CD4-positive, alpha-beta T cell treated with Interleukin-17A for 1 hour (primary cell): Measurements from ENCODE around the gene UPF3B.
A peak's percentile ranks its signal among the peaks of the same experiment; 100 is the strongest.
"Not testable (repeated sequence)": the region's sequence is repeated elsewhere in the genome, so short reads cannot be mapped to it uniquely, and the experiment has no call there.

Experiments
- DNase-seq: peaks from one replicate; pipeline ENCODE4 v3.0.0-alpha.2; 2020

Gene UPF3B

DNA sequence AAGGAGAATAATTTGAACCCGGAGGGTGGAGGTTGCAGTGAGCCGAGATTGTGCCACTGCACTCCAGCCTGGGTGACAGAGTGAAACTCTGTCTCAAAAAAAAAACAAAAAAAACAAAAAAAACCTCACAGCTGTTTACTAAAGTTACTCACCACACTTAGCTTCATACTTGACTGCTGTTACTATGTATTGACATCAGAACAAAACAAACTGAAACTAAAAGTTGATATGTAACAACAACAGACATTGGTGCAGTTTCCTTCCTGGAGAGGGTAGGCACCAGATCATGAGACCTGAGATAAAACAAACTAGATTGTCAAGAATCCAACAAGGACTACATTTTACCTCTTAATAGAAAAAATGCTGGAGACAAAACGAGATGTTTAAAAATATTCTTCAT is 31.1 kb downstream of the UPF3B start:
- peak; percentile 80 for DNase-seq

DNA sequence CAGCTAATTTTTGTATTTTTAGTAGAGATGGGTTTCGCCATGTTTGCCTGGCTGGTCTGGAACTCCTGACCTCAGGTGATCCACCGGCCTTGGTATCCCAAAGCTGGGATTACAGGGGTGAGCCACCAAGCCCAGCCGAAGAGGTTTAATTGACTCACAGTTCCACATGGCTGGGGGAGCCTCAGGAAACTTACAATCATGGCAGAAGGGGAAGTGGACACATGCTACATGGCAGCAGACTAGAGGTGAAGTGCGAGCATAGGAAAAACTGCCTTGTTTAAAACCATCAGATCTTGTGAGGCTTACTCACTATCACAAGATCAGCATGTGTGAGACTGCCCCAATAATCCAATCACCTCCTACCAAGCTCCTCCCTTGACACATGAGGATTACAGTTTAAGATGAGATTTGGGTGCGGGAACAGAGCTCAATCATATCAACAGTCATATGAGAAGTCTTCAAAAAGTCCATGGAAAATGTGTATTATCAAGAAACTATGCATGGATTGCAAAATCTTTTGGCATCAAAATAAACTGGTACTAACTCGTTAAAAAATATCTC is 35.6 kb downstream of the UPF3B start:
- DNase-seq, result no peak

- DNase-seq, result no peak
Observed at GRCh38 chrX:119816300-119816699, 36.5 kb downstream of the UPF3B start.

- DNase-seq, result no peak
Observed at GRCh38 chrX:119809185-119809666, 43.5 kb downstream of the UPF3B start.

GRCh38 chrX:119808461-119808860 is 44.3 kb downstream of the UPF3B start:
- DNase-seq, result not testable (repeated sequence)

- no peak for DNase-seq
Observed at GRCh38 chrX:119802546-119802945, 50.2 kb downstream of the UPF3B start.

DNA sequence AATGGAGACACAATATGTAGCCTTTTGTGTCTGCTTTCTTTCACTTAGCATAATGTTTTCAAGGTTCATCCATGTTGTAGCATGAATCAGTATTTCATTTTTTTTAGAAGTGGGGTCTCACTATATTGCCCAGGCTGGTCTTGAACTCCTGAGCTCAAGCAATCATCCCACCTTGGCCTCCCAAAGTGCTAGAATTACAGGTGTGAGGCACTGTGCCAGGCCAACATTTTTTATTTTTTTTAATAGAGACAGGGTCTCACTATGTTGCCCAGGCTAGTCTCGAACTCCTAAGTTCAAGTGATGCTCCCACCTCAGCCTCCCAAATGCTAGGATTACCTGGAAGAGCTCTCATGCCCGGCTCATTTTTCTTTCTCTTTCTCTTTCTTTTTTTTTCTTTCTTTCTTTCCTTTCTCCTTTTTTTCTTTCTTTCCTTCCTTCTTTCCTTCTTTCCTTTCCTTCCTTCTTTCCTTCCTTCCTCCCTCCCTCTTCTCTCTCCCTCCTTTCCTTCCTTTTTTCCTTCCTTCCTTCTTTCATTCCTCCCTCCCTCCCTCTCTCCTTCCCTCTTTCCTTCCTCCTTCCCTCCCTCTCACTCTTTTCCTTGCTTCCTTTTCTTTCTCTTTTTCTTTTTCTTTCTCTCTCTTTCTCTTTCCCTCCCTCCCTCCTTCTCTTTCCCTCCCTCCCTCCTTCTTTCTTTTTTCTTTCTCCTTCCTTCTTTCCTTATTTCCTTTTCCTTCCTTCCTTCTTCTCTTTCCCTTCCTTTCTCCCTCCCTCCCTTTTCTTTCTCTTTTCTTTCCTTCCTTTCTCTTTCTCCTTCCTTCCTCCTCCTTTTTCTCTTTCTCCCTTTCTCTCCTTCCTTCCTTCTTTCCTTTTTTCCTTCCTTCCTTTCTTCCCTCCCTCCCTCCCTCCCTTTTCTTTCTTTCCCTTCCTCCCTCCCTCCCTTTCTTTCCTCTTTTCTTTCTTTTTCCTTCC is 51.2 kb downstream of the UPF3B start:
- DNase-seq, result no peak

GRCh38 chrX:119791437-119792231 is 61.1 kb downstream of the UPF3B start, which contains the start of gene RPL39:
TSS of gene RPL39 (minus strand) at chrX:119791630. CDS start at chrX:119791576, 54 bp downstream.
- peak; percentile 88 for DNase-seq

GRCh38 chrX:119790977-119791436 is 61.8 kb downstream of the UPF3B start:
- peak; percentile 59 for DNase-seq

- DNase-seq, result peak; percentile 61
Observed at GRCh38 chrX:119784747-119785446, 67.9 kb downstream of the UPF3B start.
